DOHH2 (cell line): ENCODE data around the gene E2F4.

ENCODE experiments used
- H3F3A ChIP-seq: fragments of 200-600 bp; sonication (generic), shearing (Covaris generic); 2 replicates; pipeline ENCODE4 v1.6.0; 2016; ENCODE audit warnings: antibody characterized with exemption, mild to moderate bottlenecking; ENCODE audit not compliant: control insufficient read depth, insufficient read depth
- H3K27ac ChIP-seq: fragments of 200-600 bp; sonication (generic); 2 replicates; pipeline ENCODE4 v1.5.1; 2014; ENCODE audit warnings: low read depth, mild to moderate bottlenecking, low read length, moderate library complexity
- H3K27me3 ChIP-seq: fragments of 200-600 bp; sonication (generic); 2 replicates; pipeline ENCODE4 v1.6.1; 2014; ENCODE audit warnings: mild to moderate bottlenecking, low read length, mixed read lengths; ENCODE audit not compliant: control insufficient read depth
- H3K36me3 ChIP-seq: fragments of 200-600 bp; sonication (generic); 2 replicates; pipeline ENCODE4 v1.6.1; 2014; ENCODE audit warnings: mild to moderate bottlenecking, low read length, moderate library complexity, mixed read lengths; ENCODE audit not compliant: control insufficient read depth
- H3K4me1 ChIP-seq: fragments of 200-600 bp; sonication (generic); 2 replicates; pipeline ENCODE4 v1.6.1; 2014; ENCODE audit warnings: mild to moderate bottlenecking, low read length, mixed read lengths; ENCODE audit not compliant: control insufficient read depth
- H3K4me2 ChIP-seq: fragments of 200-600 bp; sonication (generic); 2 replicates; pipeline ENCODE4 v1.6.0; 2014; ENCODE audit warnings: mild to moderate bottlenecking, low read length, moderate library complexity
- H3K4me3 ChIP-seq: fragments of 200-600 bp; sonication (generic); 2 replicates; pipeline ENCODE4 v1.5.1; 2014; ENCODE audit warnings: mild to moderate bottlenecking, low read length, mixed read lengths
- H3K79me2 ChIP-seq: fragments of 200-600 bp; sonication (generic); 2 replicates; pipeline ENCODE4 v1.6.1; 2014; ENCODE audit warnings: mild to moderate bottlenecking, low read length, mixed read lengths; ENCODE audit not compliant: control insufficient read depth
- H3K9me2 ChIP-seq: fragments of 200-600 bp; sonication (generic); replicated peaks from 2 replicates; pipeline ENCODE4 v1.6.1; 2014; ENCODE audit warnings: mild to moderate bottlenecking, low read length, mixed read lengths; ENCODE audit not compliant: control insufficient read depth
- H3K9me3 ChIP-seq: fragments of 200-600 bp; sonication (generic); 2 replicates; pipeline ENCODE4 v1.6.1; 2014; ENCODE audit warnings: antibody characterized with exemption, low read length, mixed read lengths; ENCODE audit not compliant: control insufficient read depth, insufficient read depth
- H4K20me1 ChIP-seq: fragments of 200-600 bp; sonication (generic); 2 replicates; pipeline ENCODE4 v1.6.0; 2014; ENCODE audit warnings: low read depth, mild to moderate bottlenecking, antibody characterized with exemption, low read length, moderate library complexity; ENCODE audit not compliant: control insufficient read depth, insufficient read depth
- EZH2phosphoT487 ChIP-seq: fragments of 200-600 bp; sonication (generic); IDR thresholded peaks from 2 replicates; pipeline ENCODE4 v1.6.1; 2017; ENCODE audit warnings: borderline replicate concordance, mild to moderate bottlenecking, antibody characterized with exemption, low read length, moderate library complexity, mixed read lengths
- TF ChIP-seq, protein P1 (sequence below): fragments of 200-600 bp; sonication (generic); IDR thresholded peaks from one replicate; pipeline ENCODE4 v1.5.1; 2014; ENCODE audit warnings: antibody characterized with exemption, mild to moderate bottlenecking, low read depth, low read length; ENCODE audit not compliant: poor library complexity, severe bottlenecking

The E2F4 gene

DNA sequence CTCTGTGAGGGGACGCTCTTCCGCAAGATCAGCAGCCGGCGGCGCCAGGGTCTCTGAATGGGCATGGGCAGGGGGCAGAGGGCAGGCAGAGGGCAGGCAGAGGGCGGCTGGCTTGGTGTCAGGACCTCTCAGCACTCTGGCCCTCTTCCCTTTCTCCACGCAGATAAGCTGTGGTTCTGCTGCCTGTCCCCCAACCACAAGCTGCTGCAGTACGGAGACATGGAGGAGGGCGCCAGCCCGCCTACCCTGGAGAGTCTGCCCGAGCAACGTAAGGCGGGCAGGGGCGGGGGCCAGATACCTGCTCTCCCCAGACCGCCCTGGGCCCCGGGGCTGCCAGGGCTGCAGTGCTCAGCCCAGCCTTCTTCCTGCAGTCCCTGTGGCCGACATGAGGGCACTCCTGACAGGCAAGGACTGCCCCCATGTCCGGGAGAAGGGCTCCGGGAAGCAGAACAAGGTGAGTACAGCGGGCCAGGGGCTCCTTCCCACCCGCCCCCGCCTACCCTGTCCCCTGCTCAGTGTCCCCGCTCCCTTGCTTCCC lies 11.1 kb downstream of the E2F4 start:
- Histone ChIP-seq H3K4me2 (no peak overlapping the region), H3K4me3 (no peak overlapping the region), H4K20me1 (no peaks in the 10 kb centered on the region), H3K9me2 (no peaks in the 10 kb centered on the region), H3K4me1 (no peaks in the 10 kb centered on the region), H3K79me2 (no peaks in the 10 kb centered on the region), H3K9me3 (no peaks in the 10 kb centered on the region), H3K36me3 (peaks cover 53% of the 10 kb centered on the region), H3K27me3 (no peaks in the 10 kb centered on the region), H3F3A (no peaks in the 10 kb centered on the region; the same call in 1 of the 2 replicates), H3K27ac (no peak overlapping the region)
- no peak for TF ChIP-seq EZH2phosphoT487
- TF ChIP-seq, protein P1, sequence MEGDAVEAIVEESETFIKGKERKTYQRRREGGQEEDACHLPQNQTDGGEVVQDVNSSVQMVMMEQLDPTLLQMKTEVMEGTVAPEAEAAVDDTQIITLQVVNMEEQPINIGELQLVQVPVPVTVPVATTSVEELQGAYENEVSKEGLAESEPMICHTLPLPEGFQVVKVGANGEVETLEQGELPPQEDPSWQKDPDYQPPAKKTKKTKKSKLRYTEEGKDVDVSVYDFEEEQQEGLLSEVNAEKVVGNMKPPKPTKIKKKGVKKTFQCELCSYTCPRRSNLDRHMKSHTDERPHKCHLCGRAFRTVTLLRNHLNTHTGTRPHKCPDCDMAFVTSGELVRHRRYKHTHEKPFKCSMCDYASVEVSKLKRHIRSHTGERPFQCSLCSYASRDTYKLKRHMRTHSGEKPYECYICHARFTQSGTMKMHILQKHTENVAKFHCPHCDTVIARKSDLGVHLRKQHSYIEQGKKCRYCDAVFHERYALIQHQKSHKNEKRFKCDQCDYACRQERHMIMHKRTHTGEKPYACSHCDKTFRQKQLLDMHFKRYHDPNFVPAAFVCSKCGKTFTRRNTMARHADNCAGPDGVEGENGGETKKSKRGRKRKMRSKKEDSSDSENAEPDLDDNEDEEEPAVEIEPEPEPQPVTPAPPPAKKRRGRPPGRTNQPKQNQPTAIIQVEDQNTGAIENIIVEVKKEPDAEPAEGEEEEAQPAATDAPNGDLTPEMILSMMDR: no peak

DNA sequence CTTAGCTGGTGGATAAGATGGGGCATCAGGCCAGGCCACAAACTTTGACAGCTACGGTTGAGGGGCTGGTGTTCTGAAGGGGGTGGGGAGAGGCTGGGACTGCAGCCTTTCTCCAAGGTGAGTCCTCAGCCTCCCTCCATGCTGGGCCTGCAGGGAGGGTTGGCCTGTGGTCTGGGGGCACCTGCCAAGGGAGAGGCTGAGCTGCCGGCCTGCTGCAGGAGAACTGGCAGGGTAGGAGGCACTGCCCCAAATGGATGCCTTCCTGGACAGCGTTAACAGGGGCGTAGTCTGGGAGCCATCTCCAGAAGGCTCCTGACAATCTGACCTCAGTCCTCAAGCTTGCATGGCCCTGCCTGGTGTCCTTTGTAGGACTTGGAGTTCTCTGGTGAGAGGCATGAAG lies 12.1 kb downstream of the E2F4 start:
- Histone ChIP-seq H3K4me2 (no peak overlapping the region), H3K4me3 (no peak overlapping the region), H3F3A (no peaks in the 10 kb centered on the region; the same call in 1 of the 2 replicates), H3K36me3 (peaks cover 42% of the 10 kb centered on the region), H3K27ac (no peak overlapping the region), H3K9me3 (no peaks in the 10 kb centered on the region), H3K27me3 (no peaks in the 10 kb centered on the region), H4K20me1 (no peaks in the 10 kb centered on the region), H3K9me2 (no peaks in the 10 kb centered on the region), H3K4me1 (no peaks in the 10 kb centered on the region), H3K79me2 (no peaks in the 10 kb centered on the region)
- no peak for TF ChIP-seq EZH2phosphoT487
- TF ChIP-seq, protein P1: no peak

DNA sequence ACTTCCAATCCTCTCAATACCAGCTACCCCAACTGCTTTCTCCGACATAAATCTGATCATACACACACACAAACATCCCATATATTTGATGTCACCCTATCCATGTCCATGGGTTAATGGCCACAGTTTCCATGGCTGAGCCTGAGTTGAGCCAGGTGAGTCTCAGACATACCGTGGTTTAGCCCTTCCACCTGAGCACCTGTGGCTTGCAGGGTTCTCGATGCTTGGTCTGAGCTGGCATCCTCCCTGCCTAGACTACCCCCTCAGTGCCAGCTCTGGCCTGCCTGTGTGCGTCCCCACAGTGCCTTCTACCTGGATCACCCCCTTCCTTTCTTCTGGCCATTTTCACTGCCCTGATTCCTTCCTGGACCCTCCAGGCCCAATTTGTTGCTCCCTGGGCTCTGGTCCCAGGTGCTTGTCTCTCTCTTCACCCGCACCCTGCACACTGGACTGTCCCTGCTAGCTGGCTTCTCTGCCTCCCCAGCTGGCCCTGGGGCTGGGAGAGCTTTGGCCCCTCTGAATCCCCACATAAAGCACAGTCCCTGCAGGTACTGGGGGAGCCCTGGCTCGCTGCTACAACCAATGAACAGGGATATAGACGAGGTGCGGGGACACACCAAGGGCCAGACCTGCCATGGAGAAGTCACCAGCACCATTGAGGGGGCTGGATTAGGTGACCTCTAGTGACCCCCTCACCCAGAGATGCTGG lies 14.3 kb downstream of the E2F4 start:
- no peaks in the 10 kb centered on the region for H4K20me1 ChIP-seq

More for the DNA sequence above, 14.3 kb downstream of the E2F4 start:
- no peaks in the 10 kb centered on the region for H3K9me3 ChIP-seq
- no peaks in the 10 kb centered on the region for H3K79me2 ChIP-seq
- no peaks in the 10 kb centered on the region for H3K27me3 ChIP-seq
- H3K36me3 ChIP-seq: peaks cover 27% of the 10 kb centered on the region
- no peaks in the 10 kb centered on the region for H3K9me2 ChIP-seq
- TF ChIP-seq, protein P1: no peak
- no peak for TF ChIP-seq EZH2phosphoT487
- H3K4me3 ChIP-seq: no peak overlapping the region
- no peak overlapping the region for H3K4me2 ChIP-seq
- no peaks in the 10 kb centered on the region for H3K4me1 ChIP-seq
- H3F3A ChIP-seq: no peaks in the 10 kb centered on the region; the same call in 1 of the 2 replicates
- no peak overlapping the region for H3K27ac ChIP-seq
